ENCODE results near the gene TLR5.

DNA sequence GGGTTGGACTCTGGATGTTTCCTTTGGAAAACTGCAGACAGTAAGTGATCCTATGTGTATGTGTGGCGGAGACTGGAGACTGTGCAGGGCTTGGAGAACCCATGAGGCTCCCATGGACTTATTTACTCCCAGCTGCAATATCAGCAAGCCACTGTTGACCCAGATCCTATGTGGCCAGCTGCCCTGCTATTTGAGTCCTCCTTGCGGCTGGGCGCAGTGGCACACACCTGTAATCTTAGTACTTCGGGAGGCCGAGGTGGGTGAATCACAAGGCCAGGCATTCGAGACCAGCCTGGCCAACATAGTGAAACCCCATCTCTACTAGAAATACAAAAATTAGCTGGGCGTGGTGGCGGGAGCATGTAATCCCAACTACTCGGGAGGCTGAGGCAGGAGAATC is 83.5 kb downstream of the TLR5 start:
- TF ChIP-seq YY1 (IDR thresholded peaks at IDR 0.05; ENCODE audit: low read depth) (no peak), POLR2AphosphoS5 (IDR thresholded peaks at IDR 0.05; ENCODE audit: low read depth, low read length) (no peak), SIN3A (IDR thresholded peaks at IDR 0.05; ENCODE audit: borderline replicate concordance, low read depth, low read length) (no peak), GATA2 (CRISPR knock-in tag; IDR thresholded peaks at IDR 0.05) (no peak), FOXM1 (IDR thresholded peaks at IDR 0.05; ENCODE audit: low read depth) (no peak), FOXJ3 (CRISPR knock-in tag; IDR thresholded peaks at IDR 0.05) (no peak), EP300 (IDR thresholded peaks at IDR 0.05; ENCODE audit: borderline replicate concordance in 1 of 2, low read depth in 1 of 2, low read length in 1 of 2) (no peak)
- TF ChIP-seq, protein P1, sequence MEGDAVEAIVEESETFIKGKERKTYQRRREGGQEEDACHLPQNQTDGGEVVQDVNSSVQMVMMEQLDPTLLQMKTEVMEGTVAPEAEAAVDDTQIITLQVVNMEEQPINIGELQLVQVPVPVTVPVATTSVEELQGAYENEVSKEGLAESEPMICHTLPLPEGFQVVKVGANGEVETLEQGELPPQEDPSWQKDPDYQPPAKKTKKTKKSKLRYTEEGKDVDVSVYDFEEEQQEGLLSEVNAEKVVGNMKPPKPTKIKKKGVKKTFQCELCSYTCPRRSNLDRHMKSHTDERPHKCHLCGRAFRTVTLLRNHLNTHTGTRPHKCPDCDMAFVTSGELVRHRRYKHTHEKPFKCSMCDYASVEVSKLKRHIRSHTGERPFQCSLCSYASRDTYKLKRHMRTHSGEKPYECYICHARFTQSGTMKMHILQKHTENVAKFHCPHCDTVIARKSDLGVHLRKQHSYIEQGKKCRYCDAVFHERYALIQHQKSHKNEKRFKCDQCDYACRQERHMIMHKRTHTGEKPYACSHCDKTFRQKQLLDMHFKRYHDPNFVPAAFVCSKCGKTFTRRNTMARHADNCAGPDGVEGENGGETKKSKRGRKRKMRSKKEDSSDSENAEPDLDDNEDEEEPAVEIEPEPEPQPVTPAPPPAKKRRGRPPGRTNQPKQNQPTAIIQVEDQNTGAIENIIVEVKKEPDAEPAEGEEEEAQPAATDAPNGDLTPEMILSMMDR (IDR thresholded peaks at IDR 0.05): no peak
- TF ChIP-seq, protein P2, sequence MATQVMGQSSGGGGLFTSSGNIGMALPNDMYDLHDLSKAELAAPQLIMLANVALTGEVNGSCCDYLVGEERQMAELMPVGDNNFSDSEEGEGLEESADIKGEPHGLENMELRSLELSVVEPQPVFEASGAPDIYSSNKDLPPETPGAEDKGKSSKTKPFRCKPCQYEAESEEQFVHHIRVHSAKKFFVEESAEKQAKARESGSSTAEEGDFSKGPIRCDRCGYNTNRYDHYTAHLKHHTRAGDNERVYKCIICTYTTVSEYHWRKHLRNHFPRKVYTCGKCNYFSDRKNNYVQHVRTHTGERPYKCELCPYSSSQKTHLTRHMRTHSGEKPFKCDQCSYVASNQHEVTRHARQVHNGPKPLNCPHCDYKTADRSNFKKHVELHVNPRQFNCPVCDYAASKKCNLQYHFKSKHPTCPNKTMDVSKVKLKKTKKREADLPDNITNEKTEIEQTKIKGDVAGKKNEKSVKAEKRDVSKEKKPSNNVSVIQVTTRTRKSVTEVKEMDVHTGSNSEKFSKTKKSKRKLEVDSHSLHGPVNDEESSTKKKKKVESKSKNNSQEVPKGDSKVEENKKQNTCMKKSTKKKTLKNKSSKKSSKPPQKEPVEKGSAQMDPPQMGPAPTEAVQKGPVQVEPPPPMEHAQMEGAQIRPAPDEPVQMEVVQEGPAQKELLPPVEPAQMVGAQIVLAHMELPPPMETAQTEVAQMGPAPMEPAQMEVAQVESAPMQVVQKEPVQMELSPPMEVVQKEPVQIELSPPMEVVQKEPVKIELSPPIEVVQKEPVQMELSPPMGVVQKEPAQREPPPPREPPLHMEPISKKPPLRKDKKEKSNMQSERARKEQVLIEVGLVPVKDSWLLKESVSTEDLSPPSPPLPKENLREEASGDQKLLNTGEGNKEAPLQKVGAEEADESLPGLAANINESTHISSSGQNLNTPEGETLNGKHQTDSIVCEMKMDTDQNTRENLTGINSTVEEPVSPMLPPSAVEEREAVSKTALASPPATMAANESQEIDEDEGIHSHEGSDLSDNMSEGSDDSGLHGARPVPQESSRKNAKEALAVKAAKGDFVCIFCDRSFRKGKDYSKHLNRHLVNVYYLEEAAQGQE (IDR thresholded peaks at IDR 0.05; ENCODE audit: low read depth, low read length): no peak
- TF ChIP-seq, protein P3, sequence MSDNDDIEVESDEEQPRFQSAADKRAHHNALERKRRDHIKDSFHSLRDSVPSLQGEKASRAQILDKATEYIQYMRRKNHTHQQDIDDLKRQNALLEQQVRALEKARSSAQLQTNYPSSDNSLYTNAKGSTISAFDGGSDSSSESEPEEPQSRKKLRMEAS (IDR thresholded peaks at IDR 0.05; ENCODE audit: low read depth): no peak
